Breast epithelium (tissue), 3 donors: ENCODE results near the gene PRR19.

Source experiments
- CTCF ChIP-seq, 3 donors: fragments of 450-650 bp; IDR thresholded peaks; one replicate each; pipeline ENCODE4 v1.5.1; 2016 to 2017; ENCODE audit warnings: antibody characterized with exemption in 3 of 3, mild to moderate bottlenecking in 3 of 3, moderate library complexity in 3 of 3
- POLR2A ChIP-seq: fragments of 450-650 bp; IDR thresholded peaks from one replicate; pipeline ENCODE4 v1.6.1; 2016; ENCODE audit warnings: antibody characterized with exemption, mild to moderate bottlenecking, moderate library complexity

- TF ChIP-seq POLR2A (no peak), CTCF (IDR thresholded peaks at IDR 0.05) (no peak)
Measured at GRCh38 chr19:42317535-42317934, 15.6 kb downstream of the PRR19 start.
